ENCODE data around the gene EPHX1. TPM values are rescaled to one million over a fixed set of nuclear protein-coding genes. Genes with fewer than 3 reads are reported as not detected.

Gene EPHX1
- total RNA-seq, 4 donors from 2014 or later = 59.0 to 136 (median 85.6) TPM

DNA sequence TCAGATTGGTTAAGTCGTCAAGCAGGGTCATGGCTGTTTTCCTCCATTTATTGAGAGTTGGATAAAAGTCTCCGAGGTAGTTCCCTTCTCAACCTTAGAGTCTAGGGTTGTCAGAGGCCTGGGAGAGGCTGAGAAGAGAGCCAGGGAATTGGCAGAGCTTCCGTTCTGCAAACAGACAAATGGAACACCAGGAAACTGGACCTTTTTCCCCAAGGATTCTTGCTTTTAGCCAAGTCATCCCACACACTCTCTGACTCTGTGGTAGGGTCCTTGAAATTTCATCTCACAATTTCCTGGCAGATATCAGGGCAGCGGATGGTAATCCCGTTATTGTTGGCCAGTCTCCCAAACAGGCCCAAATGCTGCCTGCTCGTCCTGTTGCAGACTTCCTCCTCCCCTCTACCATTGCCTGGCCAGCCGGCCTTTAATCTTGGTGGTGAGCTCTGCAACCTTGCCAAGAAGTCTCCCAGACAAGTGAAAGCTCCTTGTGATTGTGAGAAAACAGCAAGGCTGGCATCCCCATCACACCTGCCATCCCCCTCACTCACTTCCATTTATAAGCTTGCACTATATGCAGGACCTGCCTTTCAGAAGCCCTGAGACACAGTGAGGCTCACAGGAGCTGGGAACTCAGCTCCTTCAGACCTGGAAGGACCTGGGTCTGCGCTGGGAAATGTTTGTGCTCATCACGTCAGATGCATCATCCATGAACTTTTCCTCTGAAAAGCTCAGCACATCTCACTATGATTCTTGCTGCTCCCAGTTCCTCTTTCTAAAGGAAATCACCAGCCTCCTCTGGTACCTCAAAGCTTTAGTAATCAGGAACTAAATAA is 46.0 kb upstream of the EPHX1 start:
- Histone ChIP-seq H3K4me1 (peaks cover 49 to 57% (median 53%) of the 10 kb centered on the region in 4 donors), H3K27me3 (no peaks in the 10 kb centered on the region), H3K4me3 (no peak overlapping the region), H3K9me3 (no peaks in the 10 kb centered on the region), H3K36me3 (no peaks in the 10 kb centered on the region), H3K27ac (replicated peaks in 1 of 4) (peak overlapping the region; percentile 47 to 68 (median 53))
- TF ChIP-seq POLR2AphosphoS5 (IDR thresholded peaks at IDR 0.05) = no peak
- TF ChIP-seq EP300 (IDR thresholded peaks at IDR 0.05) = no peak
- no peak for TF ChIP-seq POLR2A (IDR thresholded peaks at IDR 0.05; ENCODE audit: low read depth)
- TF ChIP-seq, protein P1, sequence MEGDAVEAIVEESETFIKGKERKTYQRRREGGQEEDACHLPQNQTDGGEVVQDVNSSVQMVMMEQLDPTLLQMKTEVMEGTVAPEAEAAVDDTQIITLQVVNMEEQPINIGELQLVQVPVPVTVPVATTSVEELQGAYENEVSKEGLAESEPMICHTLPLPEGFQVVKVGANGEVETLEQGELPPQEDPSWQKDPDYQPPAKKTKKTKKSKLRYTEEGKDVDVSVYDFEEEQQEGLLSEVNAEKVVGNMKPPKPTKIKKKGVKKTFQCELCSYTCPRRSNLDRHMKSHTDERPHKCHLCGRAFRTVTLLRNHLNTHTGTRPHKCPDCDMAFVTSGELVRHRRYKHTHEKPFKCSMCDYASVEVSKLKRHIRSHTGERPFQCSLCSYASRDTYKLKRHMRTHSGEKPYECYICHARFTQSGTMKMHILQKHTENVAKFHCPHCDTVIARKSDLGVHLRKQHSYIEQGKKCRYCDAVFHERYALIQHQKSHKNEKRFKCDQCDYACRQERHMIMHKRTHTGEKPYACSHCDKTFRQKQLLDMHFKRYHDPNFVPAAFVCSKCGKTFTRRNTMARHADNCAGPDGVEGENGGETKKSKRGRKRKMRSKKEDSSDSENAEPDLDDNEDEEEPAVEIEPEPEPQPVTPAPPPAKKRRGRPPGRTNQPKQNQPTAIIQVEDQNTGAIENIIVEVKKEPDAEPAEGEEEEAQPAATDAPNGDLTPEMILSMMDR (IDR thresholded peaks at IDR 0.05) = no peak
- DNase-seq (ENCODE audit: extremely low spot score) = no peak
- WGBS = 25% methylated on average over 9 of the region's 9 CpGs
- intact Hi-C loops (cut with DNase I) = no loop called here

DNA sequence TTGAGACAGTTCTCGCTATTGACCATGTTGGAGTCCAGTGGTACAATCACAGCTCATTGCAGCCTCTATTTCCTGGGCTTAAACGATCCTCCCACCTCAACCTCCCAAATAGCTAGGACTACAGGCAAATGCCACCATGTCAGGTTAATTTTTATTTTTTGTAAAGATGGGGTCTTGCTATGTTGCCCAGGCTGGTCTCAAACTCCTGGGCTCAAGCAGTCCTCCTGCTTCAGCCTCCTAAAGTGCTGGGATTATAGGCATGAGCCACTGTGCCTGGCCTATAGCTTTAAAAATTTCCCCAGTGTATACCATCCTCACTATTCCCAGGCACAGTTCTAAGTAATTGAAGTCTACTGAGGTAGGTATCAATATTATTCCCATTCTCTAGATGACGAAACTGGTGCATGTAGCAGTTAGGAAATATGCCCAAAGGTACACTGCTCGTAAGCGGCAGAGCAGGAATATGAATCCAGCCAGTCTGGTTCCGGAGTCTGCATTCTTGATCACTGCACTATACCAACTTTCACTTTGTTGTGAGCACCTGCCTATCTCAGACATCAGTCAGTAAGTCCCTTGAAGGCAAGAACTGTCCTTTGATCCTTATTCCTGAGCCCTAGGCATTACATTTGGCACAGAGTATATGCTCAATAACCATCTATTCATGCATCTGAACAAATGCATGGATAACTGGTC is 43.8 kb upstream of the EPHX1 start:
- Histone ChIP-seq H3K36me3 (no peaks in the 10 kb centered on the region), H3K27ac (replicated peaks in 1 of 4) (peak overlapping the region in 3 of 4 donors; percentile 16 to 72 (median 69)), H3K4me1 (peaks cover 53 to 66% (median 60%) of the 10 kb centered on the region in 4 donors), H3K27me3 (no peaks in the 10 kb centered on the region), H3K9me3 (no peaks in the 10 kb centered on the region), H3K4me3 (no peak overlapping the region)
- TF ChIP-seq, protein P1 (IDR thresholded peaks at IDR 0.05) = no peak
- no peak for TF ChIP-seq EP300 (IDR thresholded peaks at IDR 0.05)
- TF ChIP-seq POLR2AphosphoS5 (IDR thresholded peaks at IDR 0.05) = no peak
- no peak for TF ChIP-seq POLR2A (IDR thresholded peaks at IDR 0.05; ENCODE audit: low read depth)
- 96% methylated on average over 6 of the region's 6 CpGs for WGBS
- no peak for DNase-seq (ENCODE audit: extremely low spot score)
- intact Hi-C loops (cut with DNase I) = no loop called here

DNA sequence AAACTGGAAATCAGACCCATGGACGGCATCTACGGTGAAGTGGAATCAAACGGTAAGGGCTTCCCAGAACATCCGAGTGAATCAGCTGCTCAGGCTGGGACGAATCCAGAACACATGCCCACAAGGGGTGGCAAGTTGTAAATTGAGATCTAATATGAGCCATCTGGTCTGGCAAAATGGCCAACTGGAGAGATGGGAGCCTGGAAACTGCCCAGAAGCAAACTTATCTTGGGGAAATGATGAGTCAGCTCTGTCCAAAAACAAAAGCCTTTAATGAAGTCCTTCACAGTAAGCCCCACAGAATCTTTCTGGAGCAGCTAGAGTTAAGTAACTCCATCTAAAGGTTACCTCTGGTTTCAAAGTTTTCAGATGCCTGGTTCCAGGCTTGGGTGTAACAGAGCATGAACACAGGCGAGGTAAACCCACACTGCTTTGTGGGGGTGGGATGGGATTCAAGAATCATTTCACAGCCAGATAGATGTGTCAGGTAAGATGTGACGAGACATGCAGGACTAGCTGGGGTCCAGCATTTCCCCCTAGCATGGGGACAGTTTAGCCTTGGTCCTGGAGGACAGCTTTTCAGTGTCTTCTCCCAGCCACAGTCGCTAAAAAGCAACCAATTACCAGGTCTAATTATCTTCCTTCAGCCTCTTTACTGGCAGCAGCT is 42.8 kb upstream of the EPHX1 start:
- no peak for DNase-seq (ENCODE audit: extremely low spot score)
- H3K4me1 ChIP-seq = peaks cover 62 to 76% (median 68%) of the 10 kb centered on the region in 4 donors

More for the DNA sequence above, 42.8 kb upstream of the EPHX1 start:
- no peak for TF ChIP-seq POLR2A (IDR thresholded peaks at IDR 0.05; ENCODE audit: low read depth)
- TF ChIP-seq, protein P1 (IDR thresholded peaks at IDR 0.05) = no peak
- TF ChIP-seq POLR2AphosphoS5 (IDR thresholded peaks at IDR 0.05) = peak; percentile 10 to 13
- no peak for TF ChIP-seq EP300 (IDR thresholded peaks at IDR 0.05)
- Histone ChIP-seq H3K27me3 (no peaks in the 10 kb centered on the region), H3K27ac (replicated peaks in 1 of 4) (peak overlapping the region; percentile 16 to 72 (median 60)), H3K36me3 (no peaks in the 10 kb centered on the region), H3K9me3 (no peaks in the 10 kb centered on the region), H3K4me3 (no peak overlapping the region)
- WGBS = 32% methylated on average over 8 of the region's 8 CpGs
- intact Hi-C loops (cut with DNase I) = no loop called here
